CD4-positive, CD25-positive, alpha-beta regulatory T cell (primary cell): ENCODE data around the gene TADA2A. TPM values are rescaled to one million over a fixed set of nuclear protein-coding genes. Genes with fewer than 3 reads are reported as not detected.
"Not testable (repeated sequence)": the region's sequence is repeated elsewhere in the genome, so short reads cannot be mapped to it uniquely, and the experiment has no call there.

Experiments
- ATAC-seq, 2 donors: fragments of 150-1000 bp; cut with Tn5 transposase; one replicate each; pipeline ENCODE4 v1.10.0; 2021; ENCODE audit warnings: low read depth in 2 of 2, moderate number of reproducible peaks in 2 of 2, moderate library complexity in 1 of 2
- DNase-seq, 3 donors: peaks; one replicate each; pipeline versions ENCODE4 v3.0.0 to v3.0.0-alpha.2; 2012 to 2022; ENCODE audit warnings: mixed read lengths in 1 of 3
- H3K27ac ChIP-seq: one replicate; pipeline ENCODE4 v1.7.0; 2013; ENCODE audit warnings: mild to moderate bottlenecking, low read length; ENCODE audit not compliant: insufficient read depth, poor library complexity, severe bottlenecking
- H3K27me3 ChIP-seq: one replicate; pipeline ENCODE4 v1.7.0; 2013; ENCODE audit warnings: low read length; ENCODE audit not compliant: control insufficient read depth, insufficient read depth
- H3K36me3 ChIP-seq: one replicate; pipeline ENCODE4 v1.7.0; 2013; ENCODE audit warnings: mild to moderate bottlenecking, low read length, moderate library complexity; ENCODE audit not compliant: control insufficient read depth, insufficient read depth
- H3K4me1 ChIP-seq: 2 replicates; pipeline ENCODE4 v1.7.0; 2013; ENCODE audit warnings: mild to moderate bottlenecking, low read length; ENCODE audit not compliant: insufficient read depth, control insufficient read depth, poor library complexity, severe bottlenecking
- H3K4me3 ChIP-seq: one replicate; pipeline ENCODE4 v1.7.0; 2013; ENCODE audit warnings: low read depth, mild to moderate bottlenecking, low read length, moderate library complexity
- H3K9me3 ChIP-seq, 2 experiments: 1 replicate in 1 of 2; 2 replicates in 1 of 2; pipeline ENCODE4 v1.7.0; 2013; ENCODE audit warnings: low read length in 2 of 2, mild to moderate bottlenecking in 1 of 2, moderate library complexity in 1 of 2; ENCODE audit not compliant: control insufficient read depth in 2 of 2
- H3K27ac Mint-ChIP-seq, 3 donors: one replicate each; pipeline ENCODE4 v1.8.0; 2020 to 2022; ENCODE audit warnings: mild to moderate bottlenecking in 3 of 3, mixed read lengths in 3 of 3, moderate library complexity in 2 of 3
- H3K27me3 Mint-ChIP-seq: one replicate; pipeline ENCODE4 v1.8.0; 2022; ENCODE audit warnings: mild to moderate bottlenecking, mixed read lengths
- H3K36me3 Mint-ChIP-seq: one replicate; pipeline ENCODE4 v1.8.0; 2020; ENCODE audit warnings: mixed read lengths
- H3K4me1 Mint-ChIP-seq, 4 donors: one replicate each; pipeline ENCODE4 v1.8.0; 2020 to 2022; ENCODE audit warnings: mixed read lengths in 4 of 4, mild to moderate bottlenecking in 1 of 4
- H3K4me3 Mint-ChIP-seq, 4 donors: one replicate each; pipeline ENCODE4 v1.8.0; 2020 to 2022; ENCODE audit warnings: mild to moderate bottlenecking in 4 of 4, mixed read lengths in 4 of 4, moderate library complexity in 3 of 4
- H3K9me3 Mint-ChIP-seq, 7 donors: one replicate each; pipeline ENCODE4 v1.8.0; 2020 to 2022; ENCODE audit warnings: mixed read lengths in 7 of 7, mild to moderate bottlenecking in 3 of 7, moderate library complexity in 2 of 7
- polyA plus RNA-seq, 4 donors: library from polyadenylated mRNA; unstranded; fragments of 300-500 nt; fragmentation: Illumina TruSeq; gene quantifications; one replicate each; pipeline ENCODE4 v1.2.3, GENCODE V29; 2021
- total RNA-seq: library from RNA; stranded (reverse); gene quantifications from one replicate; pipeline ENCODE4 v1.2.3, GENCODE V29; 2022

The TADA2A gene
- total and polyA plus RNA-seq, 5 donors from 2014 or later: 6.3 to 20.2 (median 6.5) TPM

- no peak for DNase-seq
- H3K4me1 Mint-ChIP-seq: peaks cover 0 to 5% (median 4%) of the 10 kb centered on the region in 4 donors
- H3K36me3 ChIP-seq: peaks cover 38% of the 10 kb centered on the region
These were observed 41.0 kb downstream of the TADA2A start for GRCh38 chr17:37447641-37448040.

DNA sequence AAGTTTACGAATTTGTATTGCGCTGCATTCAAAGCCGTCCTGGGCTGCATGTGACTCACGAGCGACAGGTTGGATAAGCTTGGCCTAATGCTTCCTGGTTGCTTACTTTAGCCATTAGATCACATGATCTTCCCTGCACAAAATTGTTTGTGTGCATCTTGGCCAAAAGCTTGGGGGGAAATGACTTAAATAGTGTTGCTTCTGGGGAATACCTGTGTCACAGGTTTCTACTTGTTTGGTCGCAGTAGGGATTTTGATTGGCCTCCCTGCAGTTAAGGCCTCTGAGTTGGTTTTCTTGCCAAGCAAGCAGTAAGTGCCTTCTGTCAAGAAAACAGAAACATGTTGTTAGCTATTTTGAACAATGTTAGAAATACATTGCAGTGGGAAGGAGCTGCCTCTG lies 43.4 kb downstream of the TADA2A start:
- H3K4me3 ChIP-seq: no peak overlapping the region
- peaks cover 37% of the 10 kb centered on the region for H3K36me3 Mint-ChIP-seq
- H3K4me1 ChIP-seq: no peaks in the 10 kb centered on the region
- no peak overlapping the region for H3K4me3 Mint-ChIP-seq
- no peak for ATAC-seq
- no peaks in the 10 kb centered on the region for H3K9me3 Mint-ChIP-seq
- DNase-seq: no peak
- H3K36me3 ChIP-seq: peaks cover 18% of the 10 kb centered on the region
- H3K27ac ChIP-seq: no peak overlapping the region
- H3K27ac Mint-ChIP-seq: no peak overlapping the region
- no peaks in the 10 kb centered on the region for H3K27me3 Mint-ChIP-seq
- H3K9me3 ChIP-seq: no peaks in the 10 kb centered on the region
- peaks cover 0 to 8% (median 4%) of the 10 kb centered on the region in 4 donors for H3K4me1 Mint-ChIP-seq
- no peaks in the 10 kb centered on the region for H3K27me3 ChIP-seq

More at GRCh38 chr17:37447641-37448040, 41.0 kb downstream of the TADA2A start:
- no peak overlapping the region for H3K4me3 Mint-ChIP-seq
- Histone ChIP-seq H3K9me3 (no peaks in the 10 kb centered on the region), H3K4me1 (no peaks in the 10 kb centered on the region), H3K27me3 (no peaks in the 10 kb centered on the region), H3K27ac (no peak overlapping the region), H3K4me3 (no peak overlapping the region)
- H3K9me3 Mint-ChIP-seq: no peaks in the 10 kb centered on the region
- no peak for ATAC-seq
- no peak overlapping the region for H3K27ac Mint-ChIP-seq
- no peaks in the 10 kb centered on the region for H3K27me3 Mint-ChIP-seq
- peaks cover 39% of the 10 kb centered on the region for H3K36me3 Mint-ChIP-seq

- H3K9me3 ChIP-seq, H3K4me3 ChIP-seq, DNase-seq, H3K27me3 Mint-ChIP-seq, H3K9me3 Mint-ChIP-seq, H3K36me3 ChIP-seq, H3K4me3 Mint-ChIP-seq, ATAC-seq, H3K4me1 ChIP-seq, H3K27ac ChIP-seq, H3K4me1 Mint-ChIP-seq, H3K27me3 ChIP-seq: not testable (repeated sequence)
- H3K27ac Mint-ChIP-seq: peak overlapping the region; percentile 9 to 52 (median 11)
- H3K36me3 Mint-ChIP-seq: peaks cover 26% of the 10 kb centered on the region
These were observed 51.1 kb downstream of the TADA2A start for GRCh38 chr17:37457801-37458200.

DNA sequence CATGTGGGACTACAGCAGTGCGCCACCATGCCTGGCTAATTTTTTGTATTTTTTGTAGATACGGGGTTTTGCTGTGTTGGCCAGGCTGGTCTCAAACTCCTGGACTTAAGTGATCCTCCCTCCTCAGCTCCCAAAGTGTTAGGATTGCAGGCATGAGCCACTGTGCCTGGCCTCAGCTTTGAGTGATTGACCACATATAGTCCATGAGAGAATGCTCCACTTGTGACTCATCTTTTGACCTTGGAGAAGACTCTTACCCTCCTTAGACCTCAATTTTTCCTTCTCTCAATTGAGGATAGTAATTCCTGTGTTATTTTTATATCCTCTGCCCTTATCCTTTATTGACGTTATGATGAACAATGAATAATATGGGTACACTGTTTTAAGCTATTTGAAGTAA lies 52.1 kb downstream of the TADA2A start:
- H3K4me3 ChIP-seq: no peak overlapping the region
- peaks cover 21% of the 10 kb centered on the region for H3K36me3 Mint-ChIP-seq
- ATAC-seq: no peak
- peaks cover 9% of the 10 kb centered on the region for H3K36me3 ChIP-seq
- H3K4me3 Mint-ChIP-seq: no peak overlapping the region
- H3K27me3 ChIP-seq: no peaks in the 10 kb centered on the region
- H3K27ac Mint-ChIP-seq: peak overlapping the region in 2 of 3 donors; percentile 9 to 20
- DNase-seq: no peak
- no peaks in the 10 kb centered on the region for H3K27me3 Mint-ChIP-seq
- no peaks in the 10 kb centered on the region for H3K4me1 ChIP-seq
- H3K4me1 Mint-ChIP-seq: peaks cover 0 to 7% (median 4%) of the 10 kb centered on the region in 4 donors
- no peaks in the 10 kb centered on the region for H3K9me3 ChIP-seq
- H3K9me3 Mint-ChIP-seq: no peaks in the 10 kb centered on the region
- no peak overlapping the region for H3K27ac ChIP-seq

DNA sequence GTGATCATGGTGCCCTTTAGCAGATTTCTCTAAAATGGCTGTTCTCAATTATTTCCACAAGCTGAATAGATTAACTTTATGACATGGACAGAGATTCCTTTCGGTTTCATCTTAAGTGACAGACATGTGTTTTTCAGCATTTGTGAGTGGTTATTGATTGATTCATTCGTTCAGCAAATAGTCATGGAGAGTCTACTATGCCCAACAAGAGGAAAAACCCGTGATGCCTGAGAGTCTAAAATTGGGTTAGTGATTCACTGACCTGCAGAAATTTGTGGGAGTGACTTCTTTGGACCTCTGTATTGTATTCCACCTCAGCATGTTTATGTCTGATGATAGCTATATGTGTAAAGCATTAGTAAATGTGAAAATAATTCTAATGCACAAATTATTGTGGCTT lies 55.0 kb downstream of the TADA2A start:
- Mint-ChIP-seq H3K9me3 (no peaks in the 10 kb centered on the region), H3K27me3 (no peaks in the 10 kb centered on the region), H3K36me3 (peaks cover 38% of the 10 kb centered on the region), H3K4me3 (no peak overlapping the region), H3K27ac (peak overlapping the region in 1 of 3 donors; percentile 45), H3K4me1 (peaks cover 2 to 10% (median 8%) of the 10 kb centered on the region in 4 donors)
- Histone ChIP-seq H3K27me3 (no peaks in the 10 kb centered on the region), H3K4me1 (no peaks in the 10 kb centered on the region), H3K36me3 (peaks cover 27% of the 10 kb centered on the region), H3K27ac (no peak overlapping the region), H3K4me3 (no peak overlapping the region), H3K9me3 (no peaks in the 10 kb centered on the region)
- DNase-seq (peak in 1 of 3 donors; percentile 23), ATAC-seq (no peak)

DNA sequence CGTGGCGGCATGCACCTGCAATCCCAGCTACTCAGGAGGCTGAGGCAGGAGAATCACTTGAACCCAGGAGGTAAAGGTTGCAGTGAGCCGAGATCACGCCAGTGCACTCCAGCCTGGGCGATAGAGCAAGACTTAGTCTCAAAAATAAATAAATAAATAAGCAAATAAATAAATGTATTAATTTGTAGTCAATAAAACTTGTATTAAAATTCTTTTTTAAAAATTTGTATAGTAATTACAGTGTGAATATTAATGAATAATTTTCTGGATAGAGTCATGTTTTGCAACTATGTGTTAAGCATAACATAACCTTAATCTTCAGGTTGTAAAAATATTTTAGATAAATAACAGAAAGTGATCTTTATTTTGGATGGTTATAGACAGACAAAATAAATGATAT lies 55.8 kb downstream of the TADA2A start:
- Histone ChIP-seq H3K27ac (no peak overlapping the region), H3K4me1 (no peaks in the 10 kb centered on the region), H3K4me3 (no peak overlapping the region), H3K9me3 (no peaks in the 10 kb centered on the region), H3K27me3 (no peaks in the 10 kb centered on the region), H3K36me3 (peaks cover 33% of the 10 kb centered on the region)
- DNase-seq (no peak), ATAC-seq (no peak)
- Mint-ChIP-seq H3K27me3 (no peaks in the 10 kb centered on the region), H3K27ac (no peak overlapping the region), H3K36me3 (peaks cover 38% of the 10 kb centered on the region), H3K9me3 (no peaks in the 10 kb centered on the region), H3K4me3 (no peak overlapping the region), H3K4me1 (peaks cover 2 to 10% (median 8%) of the 10 kb centered on the region in 4 donors)

GRCh38 chr17:37463039-37463438 lies 56.4 kb downstream of the TADA2A start:
- Histone ChIP-seq H3K4me1 (no peaks in the 10 kb centered on the region), H3K4me3 (no peak overlapping the region), H3K27ac (no peak overlapping the region), H3K27me3 (no peaks in the 10 kb centered on the region), H3K36me3 (peaks cover 34% of the 10 kb centered on the region), H3K9me3 (no peaks in the 10 kb centered on the region)
- Mint-ChIP-seq H3K27me3 (no peaks in the 10 kb centered on the region), H3K4me3 (no peak overlapping the region), H3K27ac (peak overlapping the region in 1 of 3 donors; percentile 26), H3K36me3 (peaks cover 33% of the 10 kb centered on the region), H3K4me1 (peaks cover 2 to 10% (median 8%) of the 10 kb centered on the region in 4 donors), H3K9me3 (no peaks in the 10 kb centered on the region)
- ATAC-seq (no peak), DNase-seq (no peak)

DNA sequence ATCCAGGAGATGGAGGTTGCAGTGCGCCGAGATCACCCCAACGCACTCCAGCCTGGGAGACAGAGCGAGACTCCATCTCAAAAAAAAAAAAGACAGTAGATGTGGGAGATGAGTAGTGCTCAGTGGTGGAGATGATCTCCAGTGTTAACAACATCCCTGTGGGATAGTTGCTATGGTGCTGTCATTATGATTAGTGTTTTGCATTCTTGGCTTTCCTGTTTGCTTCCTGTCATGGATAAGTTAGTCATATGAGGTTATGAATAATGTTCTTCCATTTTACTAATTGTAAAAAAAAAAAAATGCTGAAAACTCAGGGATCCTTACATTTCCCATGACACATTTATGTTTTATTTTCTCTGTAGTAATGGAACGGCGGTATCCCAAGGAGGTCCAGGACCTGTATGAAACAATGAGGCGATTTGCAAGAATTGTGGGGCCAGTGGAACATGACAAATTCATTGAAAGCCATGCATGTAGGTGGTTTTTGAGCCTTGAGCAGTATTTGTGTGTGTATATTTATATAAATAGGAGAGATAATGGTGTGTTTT lies 58.5 kb downstream of the TADA2A start:
- Histone ChIP-seq H3K4me1 (no peaks in the 10 kb centered on the region), H3K4me3 (no peak overlapping the region), H3K36me3 (peaks cover 47% of the 10 kb centered on the region), H3K27me3 (no peaks in the 10 kb centered on the region), H3K9me3 (no peaks in the 10 kb centered on the region), H3K27ac (no peak overlapping the region)
- H3K27me3 Mint-ChIP-seq: no peaks in the 10 kb centered on the region
- peaks cover 2 to 10% (median 8%) of the 10 kb centered on the region in 4 donors for H3K4me1 Mint-ChIP-seq
- H3K27ac Mint-ChIP-seq: no peak overlapping the region
- peaks cover 32% of the 10 kb centered on the region for H3K36me3 Mint-ChIP-seq
- no peaks in the 10 kb centered on the region for H3K9me3 Mint-ChIP-seq
- no peak for DNase-seq
- no peak for ATAC-seq
- H3K4me3 Mint-ChIP-seq: no peak overlapping the region
